ENCODE results near the gene FBXO33. TPM values are rescaled to one million over a fixed set of nuclear protein-coding genes. Genes with fewer than 3 reads are reported as not detected.

FBXO33 gene
- total and polyA plus RNA-seq, 2 of the 8 experiments (the other 6 are each of a cell fraction or from before 2014, with no cell fraction given) = 4.7 to 11.5 TPM

DNA sequence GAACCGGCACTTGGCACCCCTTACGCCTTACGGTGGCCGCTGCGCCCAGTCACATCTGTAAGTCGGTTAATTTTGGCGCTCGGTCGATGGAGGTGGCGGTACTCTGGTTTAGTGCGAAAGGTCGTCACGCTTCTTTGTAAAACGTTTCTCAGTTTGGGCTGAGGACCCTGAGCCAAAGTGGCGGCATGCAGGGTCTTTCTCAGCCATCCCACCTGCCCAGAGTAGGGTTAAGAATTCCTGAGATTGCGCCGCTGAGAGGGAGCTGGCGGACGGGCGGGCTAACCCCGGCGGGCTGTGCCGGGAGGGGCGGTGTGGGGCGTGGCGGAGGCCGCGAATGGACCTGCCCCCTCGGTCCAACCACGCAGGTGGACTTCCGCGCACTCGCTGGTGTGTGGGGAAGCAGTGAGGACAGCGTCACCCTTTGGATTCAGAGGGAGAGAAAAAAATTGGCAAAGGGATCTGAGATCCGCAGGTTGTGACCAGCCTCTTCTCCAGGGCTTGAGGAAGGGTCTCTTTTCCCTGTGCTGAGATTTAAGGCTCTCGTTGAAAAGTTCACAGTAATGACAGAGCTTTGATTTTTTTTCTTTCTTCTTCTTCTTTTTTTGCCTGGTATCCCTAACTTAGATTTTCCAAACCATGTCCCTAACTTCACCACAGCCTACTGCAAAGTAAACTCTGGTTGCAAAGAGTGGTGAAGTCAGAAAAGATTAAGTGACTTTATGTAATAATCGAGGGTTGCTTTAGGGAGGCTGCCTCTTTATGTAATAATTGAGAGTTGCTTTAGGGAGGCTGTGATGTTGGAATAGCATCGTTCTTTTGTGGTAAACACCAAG, 602 bp upstream of the FBXO33 start (continued):
- TF ChIP-seq KDM4A (IDR thresholded peaks at IDR 0.05; ENCODE audit: low read depth, low read length, severe bottlenecking) (peak; percentile 49), POU5F1 (IDR thresholded peaks at IDR 0.05; ENCODE audit: low read depth, low read length) (no peak), BRCA1 (IDR thresholded peaks at IDR 0.05; ENCODE audit: low read depth, low read length) (no peak), E2F6 (IDR thresholded peaks at IDR 0.05) (no peak; the same call in 1 of the 2 replicates), NANOG (IDR thresholded peaks at IDR 0.05; ENCODE audit: insufficient read depth, low read depth, low read length, poor library complexity, severe bottlenecking) (no peak), SP2 (IDR thresholded peaks at IDR 0.05; ENCODE audit: low read length) (no peak), CEBPB (IDR thresholded peaks at IDR 0.05; ENCODE audit: low read depth, low read length) (no peak), RAD21 (IDR thresholded peaks at IDR 0.05 in 1 of 2, conservative IDR thresholded peaks at IDR 0.05 in 1 of 2; ENCODE audit: low read depth in 2 of 2, low read length in 2 of 2) (peak in 1 of 2 experiments; percentile 18; a peak in 1 of 4 replicates), RFX5 (IDR thresholded peaks at IDR 0.05; ENCODE audit: borderline replicate concordance, low read depth, low read length) (no peak), KDM5A (IDR thresholded peaks at IDR 0.05; ENCODE audit: low read length) (no peak), SUZ12 (IDR thresholded peaks at IDR 0.05; ENCODE audit: low read length) (no peak), CBX8 (IDR thresholded peaks at IDR 0.05; ENCODE audit: borderline replicate concordance, low read depth, low read length) (no peak), RXRA (IDR thresholded peaks at IDR 0.05; ENCODE audit: insufficient read depth, low read depth, low read length) (no peak), CHD1 (IDR thresholded peaks at IDR 0.05; ENCODE audit: low read depth, low read length) (no peak), NRF1 (IDR thresholded peaks at IDR 0.05; ENCODE audit: low read depth, low read length) (no peak; the same call in 1 of the 2 replicates), ATF2 (IDR thresholded peaks at IDR 0.05; ENCODE audit: low read length) (no peak), PHF8 (conservative IDR thresholded peaks at IDR 0.05; ENCODE audit: low read depth, low read length) (peak; percentile 82), SIRT6 (IDR thresholded peaks at IDR 0.05; ENCODE audit: low read length) (no peak), RBBP5 (IDR thresholded peaks at IDR 0.05; ENCODE audit: borderline replicate concordance, low read depth, low read length) (peak; percentile 46; the same call in 1 of the 2 replicates), JUND (IDR thresholded peaks at IDR 0.05; ENCODE audit: low read length) (no peak)
- TF ChIP-seq, protein P1, sequence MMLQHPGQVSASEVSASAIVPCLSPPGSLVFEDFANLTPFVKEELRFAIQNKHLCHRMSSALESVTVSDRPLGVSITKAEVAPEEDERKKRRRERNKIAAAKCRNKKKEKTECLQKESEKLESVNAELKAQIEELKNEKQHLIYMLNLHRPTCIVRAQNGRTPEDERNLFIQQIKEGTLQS (IDR thresholded peaks at IDR 0.05; ENCODE audit: insufficient read depth, low read depth, low read length) = no peak

Data from H1 (cell line).